SK-N-SH (cell line): ENCODE measurements around the gene CD74. TPM values are rescaled to one million over a fixed set of nuclear protein-coding genes. Genes with fewer than 3 reads are reported as not detected.
A peak's percentile ranks its signal among the peaks of the same experiment; 100 is the strongest.

Source experiments
- CTCF ChIA-PET: fragments of 300-600, 350-600 bp; formaldehyde crosslinking; extraction: SDS; loops from one replicate; lab custom pipeline; 2021; lab: Yijun Ruan, JAX
- POLR2A ChIA-PET: fragments of 350-600 bp; sonication (Branson Sonifier 250); formaldehyde crosslinking; extraction: SDS; loops from one replicate; lab custom pipeline; 2020; ENCODE audit warnings: antibody characterized with exemption, inconsistent platforms; lab: Yijun Ruan, JAX
- DNase-seq: peaks from one replicate; pipeline ENCODE4 v3.0.0; 2012
- H2AFZ ChIP-seq: fragments of 200-600 bp; sonication (generic); 2 replicates; pipeline ENCODE4 v1.8.1; 2016; ENCODE audit warnings: antibody characterized with exemption, mild to moderate bottlenecking, low read depth
- H3F3A ChIP-seq: fragments of 200-600 bp; sonication (generic); replicated peaks from 2 replicates; pipeline ENCODE3; 2016; ENCODE audit warnings: antibody characterized with exemption, mild to moderate bottlenecking; ENCODE audit not compliant: insufficient read depth
- H3K27ac ChIP-seq, 2 experiments: fragments of 200-500 bp in 1 of 2; fragments of 200-600 bp in 1 of 2; sonication (Bioruptor generic) in 1 of 2; sonication (generic), shearing (Covaris generic) in 1 of 2; 2 replicates each; pipeline versions ENCODE4 v1.5.1 to v1.6.1; 2014 to 2016; ENCODE audit warnings: low read depth in 2 of 2, inconsistent platforms in 1 of 2, low read length in 1 of 2, mild to moderate bottlenecking in 1 of 2, mixed read lengths in 1 of 2
- H3K27me3 ChIP-seq: fragments of 200-600 bp; sonication (generic), shearing (Covaris generic); 2 replicates; pipeline ENCODE4 v1.6.1; 2016; ENCODE audit warnings: mixed run types; ENCODE audit not compliant: insufficient read depth
- H3K36me3 ChIP-seq, 2 experiments: fragments of 200-500 bp in 1 of 2; fragments of 200-600 bp in 1 of 2; sonication (Bioruptor generic) in 1 of 2; sonication (generic) in 1 of 2; replicated peaks in 1 of 2; 2 replicates each; pipeline versions ENCODE3 to v1.5.1; 2014 to 2016; ENCODE audit warnings: low read length in 1 of 2, mild to moderate bottlenecking in 1 of 2; ENCODE audit not compliant: insufficient read depth in 2 of 2, control insufficient read depth in 1 of 2
- H3K4me1 ChIP-seq, 2 experiments: fragments of 200-500 bp in 1 of 2; fragments of 200-600 bp in 1 of 2; sonication (Bioruptor generic) in 1 of 2; sonication (generic), shearing (Covaris generic) in 1 of 2; 2 replicates each; pipeline versions ENCODE4 v1.5.1 to v1.6.1; 2014 to 2016; ENCODE audit warnings: low read depth in 1 of 2, low read length in 1 of 2, mixed run types in 1 of 2; ENCODE audit not compliant: insufficient read depth in 2 of 2, control insufficient read depth in 1 of 2
- H3K4me2 ChIP-seq: fragments of 200-600 bp; sonication (generic), shearing (Covaris generic); 2 replicates; pipeline ENCODE4 v1.6.1; 2017; ENCODE audit warnings: mixed run types
- H3K4me3 ChIP-seq, 2 experiments: fragments of 200-500 bp in 1 of 2; fragments of 200-600 bp in 1 of 2; sonication (Bioruptor generic) in 1 of 2; sonication (generic), shearing (Covaris generic) in 1 of 2; 2 replicates each; pipeline versions ENCODE4 v1.5.1 to v1.8.1; 2014 to 2016; ENCODE audit warnings: low read depth in 2 of 2, inconsistent platforms in 1 of 2, low read length in 1 of 2, mild to moderate bottlenecking in 1 of 2, mixed read lengths in 1 of 2, moderate library complexity in 1 of 2
- H3K79me2 ChIP-seq: fragments of 200-600 bp; sonication (generic); 2 replicates; pipeline ENCODE4 v1.8.1; 2017; ENCODE audit warnings: mild to moderate bottlenecking; ENCODE audit not compliant: insufficient read depth
- H3K9ac ChIP-seq: fragments of 200-600 bp; sonication (generic); 2 replicates; pipeline ENCODE4 v1.6.1; 2017; ENCODE audit warnings: mixed run types
- H3K9me2 ChIP-seq: fragments of 200-600 bp; sonication (generic); 2 replicates; pipeline ENCODE4 v1.6.1; 2017; ENCODE audit warnings: mixed run types
- H3K9me3 ChIP-seq: fragments of 200-600 bp; sonication (generic); 2 replicates; pipeline ENCODE4 v1.6.1; 2017; ENCODE audit warnings: mixed run types, mild to moderate bottlenecking, moderate library complexity
- H4K20me1 ChIP-seq: fragments of 200-600 bp; sonication (generic); 2 replicates; pipeline ENCODE4 v1.6.1; 2017; ENCODE audit warnings: mild to moderate bottlenecking, mixed run types; ENCODE audit not compliant: insufficient read depth
- RFX5 ChIP-seq: IDR thresholded peaks from 2 replicates; pipeline ENCODE4 v1.6.1; 2012; ENCODE audit warnings: mild to moderate bottlenecking, improper control_type of control experiment, low read length
- SIN3A ChIP-seq: IDR thresholded peaks from 2 replicates; pipeline ENCODE4 v1.6.1; 2012; ENCODE audit warnings: low read depth, mild to moderate bottlenecking, low read length, moderate library complexity, borderline replicate concordance
- TCF12 ChIP-seq: IDR thresholded peaks from 2 replicates; pipeline ENCODE4 v1.4.0; 2012
- WGBS: methylation state at CpG from one replicate; pipeline ENCODE4 v1.1.6; 2017; ENCODE audit warnings: low lambda C conversion rate; 5-methylcytosine and 5-hydroxymethylcytosine counted together
- polyA plus RNA-seq, 3 experiments: library from polyadenylated mRNA; depleted of rRNA; stranded (reverse); fragments of >200 nt; gene quantifications; 2 replicates each; pipeline ENCODE4 v1.2.3, GENCODE V29; 2012
- TF ChIP-seq, protein P1 (sequence below): fragments of 150-350 bp; IDR thresholded peaks from 2 replicates; pipeline ENCODE4 v1.6.1; 2017; ENCODE audit warnings: antibody characterized with exemption, low read length, low read depth, borderline replicate concordance
- TF ChIP-seq, protein P2 (sequence below): IDR thresholded peaks from 2 replicates; pipeline ENCODE4 v1.6.1; 2012; ENCODE audit warnings: mild to moderate bottlenecking, low read depth, low read length, moderate library complexity

Gene CD74
- polyA plus RNA-seq, 1 of the 3 experiments (the other 2 are of a cell fraction), result 0.26 TPM

DNA sequence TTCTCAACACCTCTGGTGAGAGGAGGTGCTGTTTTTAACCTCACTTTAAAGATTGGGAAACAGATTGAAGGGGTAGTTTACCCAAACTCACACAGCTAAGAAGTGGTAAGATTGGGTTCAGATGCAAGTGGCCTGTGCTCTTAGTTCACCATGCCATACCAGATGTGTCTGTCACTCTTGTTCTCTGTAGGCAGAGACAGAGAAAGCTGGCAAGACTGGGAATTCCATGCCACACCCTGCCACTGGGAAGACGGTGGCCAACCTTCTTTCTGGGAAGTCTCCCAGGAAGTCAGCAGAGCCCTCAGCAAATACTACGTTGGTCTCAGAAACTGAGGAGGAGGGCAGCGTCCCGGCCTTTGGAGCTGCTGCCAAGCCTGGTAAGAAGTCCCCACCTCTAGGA, 44.2 kb downstream of the CD74 start (continued):
- TF ChIP-seq RFX5, result no peak
- TF ChIP-seq, protein P1, sequence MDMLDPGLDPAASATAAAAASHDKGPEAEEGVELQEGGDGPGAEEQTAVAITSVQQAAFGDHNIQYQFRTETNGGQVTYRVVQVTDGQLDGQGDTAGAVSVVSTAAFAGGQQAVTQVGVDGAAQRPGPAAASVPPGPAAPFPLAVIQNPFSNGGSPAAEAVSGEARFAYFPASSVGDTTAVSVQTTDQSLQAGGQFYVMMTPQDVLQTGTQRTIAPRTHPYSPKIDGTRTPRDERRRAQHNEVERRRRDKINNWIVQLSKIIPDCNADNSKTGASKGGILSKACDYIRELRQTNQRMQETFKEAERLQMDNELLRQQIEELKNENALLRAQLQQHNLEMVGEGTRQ, result no peak
- TF ChIP-seq TCF12, result no peak
- TF ChIP-seq, protein P2, sequence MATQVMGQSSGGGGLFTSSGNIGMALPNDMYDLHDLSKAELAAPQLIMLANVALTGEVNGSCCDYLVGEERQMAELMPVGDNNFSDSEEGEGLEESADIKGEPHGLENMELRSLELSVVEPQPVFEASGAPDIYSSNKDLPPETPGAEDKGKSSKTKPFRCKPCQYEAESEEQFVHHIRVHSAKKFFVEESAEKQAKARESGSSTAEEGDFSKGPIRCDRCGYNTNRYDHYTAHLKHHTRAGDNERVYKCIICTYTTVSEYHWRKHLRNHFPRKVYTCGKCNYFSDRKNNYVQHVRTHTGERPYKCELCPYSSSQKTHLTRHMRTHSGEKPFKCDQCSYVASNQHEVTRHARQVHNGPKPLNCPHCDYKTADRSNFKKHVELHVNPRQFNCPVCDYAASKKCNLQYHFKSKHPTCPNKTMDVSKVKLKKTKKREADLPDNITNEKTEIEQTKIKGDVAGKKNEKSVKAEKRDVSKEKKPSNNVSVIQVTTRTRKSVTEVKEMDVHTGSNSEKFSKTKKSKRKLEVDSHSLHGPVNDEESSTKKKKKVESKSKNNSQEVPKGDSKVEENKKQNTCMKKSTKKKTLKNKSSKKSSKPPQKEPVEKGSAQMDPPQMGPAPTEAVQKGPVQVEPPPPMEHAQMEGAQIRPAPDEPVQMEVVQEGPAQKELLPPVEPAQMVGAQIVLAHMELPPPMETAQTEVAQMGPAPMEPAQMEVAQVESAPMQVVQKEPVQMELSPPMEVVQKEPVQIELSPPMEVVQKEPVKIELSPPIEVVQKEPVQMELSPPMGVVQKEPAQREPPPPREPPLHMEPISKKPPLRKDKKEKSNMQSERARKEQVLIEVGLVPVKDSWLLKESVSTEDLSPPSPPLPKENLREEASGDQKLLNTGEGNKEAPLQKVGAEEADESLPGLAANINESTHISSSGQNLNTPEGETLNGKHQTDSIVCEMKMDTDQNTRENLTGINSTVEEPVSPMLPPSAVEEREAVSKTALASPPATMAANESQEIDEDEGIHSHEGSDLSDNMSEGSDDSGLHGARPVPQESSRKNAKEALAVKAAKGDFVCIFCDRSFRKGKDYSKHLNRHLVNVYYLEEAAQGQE, result no peak

DNA sequence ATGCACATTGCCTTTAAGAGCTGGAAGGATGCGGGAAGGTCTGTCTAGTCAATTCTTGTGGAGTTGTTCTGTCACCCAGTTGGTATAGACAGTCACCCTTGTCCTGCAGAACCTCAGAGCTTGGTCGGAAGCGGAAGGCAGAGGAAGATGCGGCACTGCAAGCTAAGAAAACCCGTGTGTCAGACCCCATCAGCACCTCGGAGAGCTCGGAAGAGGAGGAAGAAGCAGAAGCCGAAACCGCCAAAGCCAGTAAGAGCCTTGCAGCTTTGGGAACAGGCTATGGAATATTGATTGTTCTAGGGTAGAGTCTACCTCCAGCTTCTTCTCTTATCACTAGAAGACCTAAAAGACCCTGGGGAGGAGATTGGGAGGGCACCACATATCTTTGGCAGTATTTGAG, 48.7 kb downstream of the CD74 start:
- H2AFZ ChIP-seq, result no peak overlapping the region
- H3K27ac ChIP-seq, result no peak overlapping the region
- no peaks in the 10 kb centered on the region for H3K9me2 ChIP-seq
- no peak overlapping the region for H3K9ac ChIP-seq
- no peaks in the 10 kb centered on the region for H3K9me3 ChIP-seq
- ChIA-PET CTCF (interaction anchor here (0.9 to 3.9 kb wide), 2 partner anchors 14 to 92 kb away, joined by 3 to 17 read pairs; no protein-coding TSS in a partner anchor), POLR2A (interaction anchor here (1.1 to 1.4 kb wide), 2 partner anchors 9 to 16 kb away, joined by 3 to 5 read pairs; no protein-coding TSS in a partner anchor)
- H3K27me3 ChIP-seq, result no peaks in the 10 kb centered on the region
- peaks cover 5% of the 10 kb centered on the region; the same call in 1 of the 2 replicates for H4K20me1 ChIP-seq
- no peak overlapping the region for H3K4me3 ChIP-seq
- WGBS, result 94% methylated on average over 9 of the region's 9 CpGs
- no peaks in the 10 kb centered on the region for H3F3A ChIP-seq
- DNase-seq, result no peak
- peaks cover 46 to 74% of the 10 kb centered on the region in 2 experiments for H3K36me3 ChIP-seq
- H3K4me1 ChIP-seq, result peaks cover 0 to 6% of the 10 kb centered on the region in 2 experiments; a peak in 1 of 4 replicates
- H3K4me2 ChIP-seq, result no peak overlapping the region
- no peak for TF ChIP-seq SIN3A
- TF ChIP-seq, protein P2, result peak; percentile 41; the same call in 1 of the 2 replicates
- peaks cover 29% of the 10 kb centered on the region for H3K79me2 ChIP-seq
